ENCODE measurements around the gene SYNE2.

Gene SYNE2

GRCh38 chr14:63963439-63963838, 110.6 kb downstream of the SYNE2 start:
- no peak for DNase-seq

- no peak for DNase-seq
Measured at GRCh38 chr14:63964113-63964512, 111.3 kb downstream of the SYNE2 start.

GRCh38 chr14:63966407-63966806, 113.6 kb downstream of the SYNE2 start:
- DNase-seq = no peak

GRCh38 chr14:63972323-63972932, 119.6 kb downstream of the SYNE2 start:
- DNase-seq = no peak

GRCh38 chr14:63974176-63974575, 121.4 kb downstream of the SYNE2 start:
- no peak for DNase-seq

- DNase-seq = no peak
Measured at GRCh38 chr14:63981569-63981968, 128.8 kb downstream of the SYNE2 start.

- no peak for DNase-seq
Measured at GRCh38 chr14:63982156-63982555, 129.4 kb downstream of the SYNE2 start.

GRCh38 chr14:63982629-63983028, 129.8 kb downstream of the SYNE2 start:
- DNase-seq = no peak

GRCh38 chr14:63986789-63987533, 134.2 kb downstream of the SYNE2 start:
- no peak for DNase-seq

- DNase-seq = no peak
Measured at GRCh38 chr14:63988579-63988978, 135.8 kb downstream of the SYNE2 start.

- DNase-seq = no peak
Measured at GRCh38 chr14:63991833-63992232, 139.0 kb downstream of the SYNE2 start.

- DNase-seq = no peak
Measured at GRCh38 chr14:63992858-63993257, 140.1 kb downstream of the SYNE2 start.

- no peak for DNase-seq
Measured at GRCh38 chr14:63993992-63994391, 141.2 kb downstream of the SYNE2 start.

GRCh38 chr14:63995285-63995684, 142.5 kb downstream of the SYNE2 start:
- DNase-seq = no peak

GRCh38 chr14:63996016-63996415, 143.2 kb downstream of the SYNE2 start:
- DNase-seq = no peak

- DNase-seq = no peak
Measured at GRCh38 chr14:63996625-63997220, 143.9 kb downstream of the SYNE2 start.

- no peak for DNase-seq
Measured at GRCh38 chr14:64000749-64001148, 147.9 kb downstream of the SYNE2 start.

GRCh38 chr14:64005822-64006221, 153.0 kb downstream of the SYNE2 start:
- DNase-seq = no peak

- no peak for DNase-seq
Measured at GRCh38 chr14:64008016-64008415, 155.2 kb downstream of the SYNE2 start.

GRCh38 chr14:64012003-64012402, 159.2 kb downstream of the SYNE2 start:
- no peak for DNase-seq

- DNase-seq = no peak
Measured at GRCh38 chr14:64012720-64013119, 159.9 kb downstream of the SYNE2 start.

GRCh38 chr14:64025479-64025878, 172.7 kb downstream of the SYNE2 start:
- no peak for DNase-seq

- no peak for DNase-seq
Measured at GRCh38 chr14:64026600-64026999, 173.8 kb downstream of the SYNE2 start.

GRCh38 chr14:64035143-64035542, 182.3 kb downstream of the SYNE2 start:
- no peak for DNase-seq
